RWPE2 (cell line): ENCODE results near the gene TTBK1.

Experiments
- ATAC-seq: fragments of 200-7000 bp; cut with Tn5 transposase; 3 replicates; pipeline ENCODE4 v1.9.1; 2021; ENCODE audit warnings: low read depth
- DNase-seq: peaks from one replicate; pipeline ENCODE4 v3.0.0-alpha.2; 2020; ENCODE audit warnings: low spot score
- H3K27ac ChIP-seq: fragments of 450-650 bp; 2 replicates; pipeline ENCODE4 v1.5.1; 2017; ENCODE audit warnings: mild to moderate bottlenecking; ENCODE audit not compliant: poor library complexity, severe bottlenecking
- H3K27me3 ChIP-seq: fragments of 250-450 bp; sonication (Bioruptor Pico); 2 replicates; pipeline ENCODE4 v1.5.1; 2021; ENCODE audit warnings: mild to moderate bottlenecking, moderate library complexity; ENCODE audit not compliant: insufficient read depth, poor library complexity, severe bottlenecking
- H3K36me3 ChIP-seq: fragments of 250-450 bp; sonication (Bioruptor Pico); 2 replicates; pipeline ENCODE4 v1.5.1; 2020; ENCODE audit warnings: low read depth, mild to moderate bottlenecking, moderate library complexity
- H3K4me1 ChIP-seq: fragments of 250-450 bp; sonication (Bioruptor Pico); 2 replicates; pipeline ENCODE4 v1.5.1; 2021; ENCODE audit warnings: mild to moderate bottlenecking, moderate library complexity; ENCODE audit not compliant: insufficient read depth, poor library complexity, severe bottlenecking
- H3K4me3 ChIP-seq: fragments of 250-450 bp; sonication (Bioruptor Pico); 2 replicates; pipeline ENCODE4 v1.5.1; 2021; ENCODE audit warnings: mild to moderate bottlenecking, moderate library complexity; ENCODE audit not compliant: severe bottlenecking
- H3K9me3 ChIP-seq: fragments of 250-450 bp; sonication (Bioruptor Pico); 2 replicates; pipeline ENCODE4 v1.5.1; 2021; ENCODE audit warnings: mild to moderate bottlenecking, moderate library complexity; ENCODE audit not compliant: severe bottlenecking
- TF ChIP-seq, protein P1 (sequence below): fragments of 450-650 bp; IDR thresholded peaks from one replicate; pipeline ENCODE4 v1.5.1; 2017; ENCODE audit warnings: mild to moderate bottlenecking, moderate library complexity; ENCODE audit not compliant: poor library complexity, severe bottlenecking

The TTBK1 gene

DNA sequence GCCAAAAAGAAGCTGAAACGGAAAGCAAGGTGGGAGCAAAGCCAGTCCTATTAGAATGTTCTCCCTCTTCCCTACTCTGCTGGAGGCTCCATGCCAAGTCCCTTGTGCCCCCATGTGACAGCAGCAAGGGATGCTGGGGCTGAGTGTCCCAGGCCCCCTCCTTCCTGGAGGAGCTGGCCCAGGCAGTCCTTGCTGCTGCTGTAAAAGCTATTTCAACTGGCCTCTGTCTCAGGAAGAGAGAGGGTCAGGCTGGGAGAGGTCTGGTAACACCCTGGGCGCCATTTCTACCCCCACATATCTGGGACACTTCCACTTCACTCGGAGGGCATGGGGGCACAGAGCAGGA lies 25.0 kb downstream of the TTBK1 start:
- no peak overlapping the region for H3K27ac ChIP-seq
- no peak for ATAC-seq

DNA sequence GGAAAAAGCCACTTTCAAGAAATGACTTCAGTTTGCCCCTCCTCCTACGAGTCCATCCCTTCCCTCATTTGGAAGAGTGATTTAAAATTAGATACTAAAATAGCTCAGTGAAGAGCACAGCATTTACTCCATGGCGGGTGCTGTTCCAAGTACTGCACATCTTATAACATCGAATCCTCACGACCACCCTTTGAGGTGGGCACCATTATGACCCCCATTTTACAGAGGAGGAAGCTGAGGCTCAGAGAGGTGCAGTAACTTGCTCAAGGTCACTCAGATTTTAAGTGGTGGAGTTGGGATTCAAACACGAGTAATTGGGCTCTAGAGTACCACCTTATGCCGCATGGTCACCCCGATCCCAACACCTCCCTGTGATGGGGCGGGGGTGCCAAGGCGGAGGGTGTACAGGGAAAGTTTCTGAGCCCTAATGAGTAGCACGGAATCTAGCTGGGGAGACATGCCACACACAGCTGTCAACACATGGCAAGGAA lies 25.5 kb downstream of the TTBK1 start:
- Histone ChIP-seq H3K4me1 (no peaks in the 10 kb centered on the region), H3K4me3 (no peak overlapping the region), H3K9me3 (no peaks in the 10 kb centered on the region), H3K36me3 (no peaks in the 10 kb centered on the region), H3K27ac (no peak overlapping the region), H3K27me3 (no peaks in the 10 kb centered on the region)
- TF ChIP-seq, protein P1, sequence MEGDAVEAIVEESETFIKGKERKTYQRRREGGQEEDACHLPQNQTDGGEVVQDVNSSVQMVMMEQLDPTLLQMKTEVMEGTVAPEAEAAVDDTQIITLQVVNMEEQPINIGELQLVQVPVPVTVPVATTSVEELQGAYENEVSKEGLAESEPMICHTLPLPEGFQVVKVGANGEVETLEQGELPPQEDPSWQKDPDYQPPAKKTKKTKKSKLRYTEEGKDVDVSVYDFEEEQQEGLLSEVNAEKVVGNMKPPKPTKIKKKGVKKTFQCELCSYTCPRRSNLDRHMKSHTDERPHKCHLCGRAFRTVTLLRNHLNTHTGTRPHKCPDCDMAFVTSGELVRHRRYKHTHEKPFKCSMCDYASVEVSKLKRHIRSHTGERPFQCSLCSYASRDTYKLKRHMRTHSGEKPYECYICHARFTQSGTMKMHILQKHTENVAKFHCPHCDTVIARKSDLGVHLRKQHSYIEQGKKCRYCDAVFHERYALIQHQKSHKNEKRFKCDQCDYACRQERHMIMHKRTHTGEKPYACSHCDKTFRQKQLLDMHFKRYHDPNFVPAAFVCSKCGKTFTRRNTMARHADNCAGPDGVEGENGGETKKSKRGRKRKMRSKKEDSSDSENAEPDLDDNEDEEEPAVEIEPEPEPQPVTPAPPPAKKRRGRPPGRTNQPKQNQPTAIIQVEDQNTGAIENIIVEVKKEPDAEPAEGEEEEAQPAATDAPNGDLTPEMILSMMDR = no peak
- no peak for DNase-seq
- no peak for ATAC-seq

More for the DNA sequence above, 25.0 kb downstream of the TTBK1 start:
- Histone ChIP-seq H3K27me3 (no peaks in the 10 kb centered on the region), H3K36me3 (no peaks in the 10 kb centered on the region), H3K9me3 (no peaks in the 10 kb centered on the region), H3K4me1 (no peaks in the 10 kb centered on the region), H3K4me3 (no peak overlapping the region)
- DNase-seq = no peak
- TF ChIP-seq, protein P1 = no peak

DNA sequence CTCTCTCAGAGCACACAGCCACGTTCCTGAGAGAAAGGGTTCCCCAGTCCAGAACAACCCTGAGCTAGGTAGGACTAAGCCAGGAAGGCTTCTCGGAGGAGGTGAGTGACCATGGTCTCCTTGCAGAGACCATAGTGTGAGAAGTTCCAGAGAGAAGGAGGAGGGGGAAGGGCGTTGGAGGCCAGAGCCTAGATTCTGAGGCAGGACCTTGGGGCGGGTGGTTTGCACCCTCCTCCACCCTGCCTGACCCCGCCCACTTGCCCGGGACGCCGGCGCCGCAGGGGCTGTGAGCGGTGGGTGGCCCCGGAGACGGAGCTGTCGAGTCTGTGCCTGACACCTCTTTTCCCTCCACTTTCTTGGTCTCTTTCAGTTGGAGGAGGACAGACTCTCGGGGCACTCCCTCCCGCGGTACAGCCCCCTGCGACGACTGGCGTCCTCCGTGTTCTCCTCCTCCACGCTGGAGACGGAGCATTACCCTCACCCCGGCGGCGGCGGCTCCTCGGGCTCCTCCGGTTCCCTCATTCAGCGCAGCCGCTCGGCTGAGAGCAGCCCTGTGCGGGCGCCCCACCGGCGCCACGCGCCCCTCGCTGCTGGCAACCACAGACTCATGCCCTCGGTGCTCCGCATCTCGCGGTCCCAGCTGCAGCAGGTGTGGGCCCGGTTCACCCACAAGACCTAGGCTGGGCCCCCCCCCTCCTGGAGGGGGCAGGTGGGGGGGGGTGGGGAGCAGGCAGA lies 26.2 kb downstream of the TTBK1 start:
- DNase-seq (no peak), ATAC-seq (peak; percentile 30)
- no peaks in the 10 kb centered on the region for H3K9me3 ChIP-seq
- TF ChIP-seq, protein P1 = no peak
- no peaks in the 10 kb centered on the region for H3K36me3 ChIP-seq
- peak overlapping the region; percentile 13 for H3K4me3 ChIP-seq
- no peak overlapping the region for H3K27ac ChIP-seq
- H3K4me1 ChIP-seq = no peaks in the 10 kb centered on the region
- no peaks in the 10 kb centered on the region for H3K27me3 ChIP-seq

DNA sequence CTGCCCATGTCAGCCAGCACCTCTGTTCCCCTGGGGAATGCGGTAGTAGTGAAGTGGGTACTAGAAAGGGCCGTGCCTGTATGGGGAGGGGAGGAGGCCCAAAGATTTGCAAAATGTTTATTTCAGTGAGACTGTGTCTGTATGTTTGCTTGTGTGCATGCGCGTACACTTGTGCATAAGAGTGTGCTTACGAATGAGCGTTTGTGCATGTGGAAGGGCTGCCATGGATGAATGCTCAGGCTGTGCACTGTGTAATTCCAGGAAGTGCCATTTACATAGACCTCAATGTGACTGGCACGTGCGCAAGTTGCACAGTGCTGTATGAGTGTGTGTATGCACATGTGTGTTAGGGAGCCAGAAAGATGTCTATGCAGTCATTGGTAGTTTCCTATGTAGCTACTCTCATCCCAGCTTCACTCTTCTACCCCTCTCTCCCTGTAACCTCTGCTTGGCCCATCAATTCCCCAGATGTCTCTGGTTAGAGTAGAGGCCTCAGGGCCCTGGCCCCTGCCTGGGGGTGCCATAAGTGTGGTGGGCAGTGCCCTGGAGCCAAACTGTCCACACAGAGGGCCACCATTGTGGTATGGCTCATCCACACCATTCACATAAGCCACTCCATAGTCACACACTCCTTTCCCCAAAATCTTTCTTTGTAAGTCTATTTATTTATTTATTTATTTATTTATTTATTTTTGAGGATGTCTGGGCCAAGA lies 28.0 kb downstream of the TTBK1 start:
- Histone ChIP-seq H3K4me3 (no peak overlapping the region), H3K27me3 (peaks cover 5% of the 10 kb centered on the region), H3K27ac (no peak overlapping the region), H3K36me3 (no peaks in the 10 kb centered on the region), H3K4me1 (no peaks in the 10 kb centered on the region), H3K9me3 (no peaks in the 10 kb centered on the region)
- ATAC-seq (no peak), DNase-seq (no peak)
- TF ChIP-seq, protein P1 = no peak

DNA sequence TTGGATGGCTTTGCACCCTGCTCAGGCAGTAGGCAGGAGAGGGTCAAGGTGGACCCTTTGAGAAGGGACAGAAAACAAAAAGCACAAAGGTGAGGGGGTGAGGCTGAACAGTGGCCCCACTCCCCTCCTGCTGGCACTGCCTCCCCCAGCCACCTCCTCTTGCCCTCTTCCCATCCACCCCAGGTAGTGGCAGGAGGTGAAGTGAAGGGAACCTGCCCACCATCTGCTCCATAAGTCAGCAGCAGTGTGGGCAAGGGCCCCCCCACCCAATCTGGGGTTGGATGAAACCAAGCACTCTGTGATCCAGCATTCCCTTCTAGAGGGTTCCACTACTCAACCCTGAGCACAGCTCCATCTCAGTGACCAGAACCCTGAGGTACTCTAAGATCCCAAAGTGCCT lies 28.7 kb downstream of the TTBK1 start:
- TF ChIP-seq, protein P1 = no peak
- ATAC-seq (no peak), DNase-seq (peak; percentile 35)
- H3K27me3 ChIP-seq = peaks cover 5% of the 10 kb centered on the region
- H3K9me3 ChIP-seq = no peaks in the 10 kb centered on the region
- no peaks in the 10 kb centered on the region for H3K36me3 ChIP-seq
- H3K4me3 ChIP-seq = no peak overlapping the region
- H3K4me1 ChIP-seq = no peaks in the 10 kb centered on the region
- no peak overlapping the region for H3K27ac ChIP-seq
